Glomerular endothelial cell (primary cell): ENCODE results near the gene CYP4F2. TPM values are rescaled to one million over a fixed set of nuclear protein-coding genes. Genes with fewer than 3 reads are reported as not detected.
"Not testable (repeated sequence)": the region's sequence is repeated elsewhere in the genome, so short reads cannot be mapped to it uniquely, and the experiment has no call there.

Experiments used
- DNase-seq: peaks from one replicate; pipeline ENCODE4 v3.0.0-alpha.2; 2011; ENCODE audit warnings: low read depth, low spot score; ENCODE audit errors: extremely low read depth
- total RNA-seq: library from RNA; depleted of rRNA; stranded (reverse); fragments of >200 nt; gene quantifications from 2 replicates; pipeline ENCODE4 v1.2.3, GENCODE V29; 2015

The CYP4F2 gene
- total RNA-seq, 1 donor from 2014 or later = not detected

DNA sequence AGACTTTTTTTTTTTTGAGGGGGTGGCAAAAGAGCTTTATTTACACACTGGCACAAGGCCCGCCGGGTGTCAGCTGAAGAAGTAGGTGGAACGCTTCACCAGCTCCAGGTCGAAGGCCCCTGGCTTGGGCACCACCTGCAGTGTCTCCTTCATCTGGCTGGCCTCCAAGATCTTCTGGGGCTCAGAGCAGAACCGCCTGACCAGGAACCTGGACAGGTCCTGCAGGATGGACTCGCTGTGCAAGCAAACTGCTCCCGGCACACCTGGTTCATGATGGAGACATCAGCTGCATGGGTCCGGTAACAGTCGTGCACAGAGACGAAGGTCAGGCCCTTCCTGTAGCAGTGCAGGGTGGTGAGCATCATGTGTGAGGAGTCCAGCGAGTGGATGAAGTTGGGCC lies 4.4 kb upstream of the CYP4F2 start:
- no peak for DNase-seq

DNA sequence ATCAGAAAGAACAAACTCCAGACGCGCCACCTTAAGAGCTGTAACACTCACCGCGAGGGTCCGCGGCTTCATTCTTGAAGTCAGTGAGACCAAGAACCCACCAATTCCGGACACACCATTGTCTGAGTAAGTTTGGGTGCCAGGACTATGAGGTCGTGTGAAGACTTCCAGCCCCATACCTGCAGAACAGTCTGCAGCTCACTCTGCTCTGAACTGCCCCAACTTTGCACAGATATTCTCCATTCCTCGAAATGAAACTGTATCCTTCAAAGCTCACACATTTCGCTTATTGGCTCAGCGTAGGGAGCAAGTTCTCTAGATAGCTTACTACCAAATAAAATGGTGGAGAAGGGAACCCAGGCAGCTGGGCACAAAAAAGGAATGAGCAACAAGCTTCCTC lies 2.6 kb upstream of the CYP4F2 start:
- DNase-seq = no peak

DNA sequence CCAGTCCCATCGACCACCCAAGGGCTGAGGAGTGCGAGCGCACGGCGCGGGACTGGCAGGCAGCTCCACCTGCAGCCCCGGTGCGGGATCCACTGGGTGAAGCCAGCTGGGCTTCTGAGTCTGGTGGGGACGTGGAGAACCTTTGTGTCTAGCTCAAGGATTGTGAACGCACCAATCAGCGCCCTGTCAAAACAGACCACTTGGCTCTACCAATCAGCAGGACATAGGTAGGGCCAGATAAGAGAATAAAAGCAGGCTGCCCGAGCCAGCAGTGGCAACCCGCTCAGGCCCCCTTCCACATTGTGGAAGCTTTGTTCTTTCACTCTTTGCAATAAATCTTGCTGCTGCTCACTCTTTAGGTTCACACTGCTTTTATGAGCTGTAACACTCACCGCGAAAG lies 2.2 kb upstream of the CYP4F2 start:
- DNase-seq = not testable (repeated sequence)

DNA sequence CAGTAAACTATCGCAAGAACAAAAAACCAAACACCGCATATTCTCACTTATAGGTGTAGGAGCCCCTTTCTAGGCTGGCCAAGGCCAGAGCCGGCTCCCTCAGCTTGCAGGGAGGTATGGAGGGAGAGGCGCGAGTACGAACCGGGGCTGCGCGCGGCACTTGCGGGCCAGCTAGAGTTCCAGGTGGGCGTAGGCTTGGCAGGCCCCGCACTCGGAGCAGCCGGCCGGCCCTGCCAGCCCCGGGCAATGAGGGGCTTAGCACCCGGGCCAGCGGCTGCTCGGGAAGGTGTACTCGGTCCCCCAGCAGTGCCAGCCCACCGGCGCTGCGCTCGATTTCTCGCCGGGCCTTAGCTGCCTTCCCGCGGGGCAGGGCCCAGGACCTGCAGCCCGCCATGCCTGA lies 1.7 kb upstream of the CYP4F2 start:
- DNase-seq = not testable (repeated sequence)

- DNase-seq = no peak
These were observed 692 bp downstream of the CYP4F2 start for GRCh38 chr19:15897026-15897737.

DNA sequence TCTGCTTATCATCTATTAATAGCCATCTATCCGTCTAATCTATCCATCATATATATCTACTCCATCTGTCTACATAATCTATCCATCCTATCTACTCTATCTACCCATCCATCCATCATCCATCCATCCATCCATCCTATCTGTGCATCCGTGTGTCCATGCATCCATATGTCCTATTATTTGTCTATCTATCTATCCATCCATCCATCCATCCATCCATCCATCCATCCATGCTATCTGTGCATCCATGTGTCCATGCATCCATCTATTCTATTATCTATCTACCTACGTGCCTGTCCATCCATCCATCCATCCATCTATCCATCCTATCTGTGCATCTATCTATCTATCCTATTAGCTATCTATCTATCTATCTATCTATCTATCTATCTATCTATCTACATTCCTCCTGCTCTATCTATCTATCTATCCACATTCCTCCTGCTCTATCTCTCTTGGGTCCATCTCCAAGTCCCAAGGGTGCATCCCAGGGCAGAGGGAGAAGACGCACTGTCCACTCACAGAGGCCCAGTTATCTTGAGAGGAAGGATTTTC lies 1.9 kb downstream of the CYP4F2 start:
- no peak for DNase-seq

DNA sequence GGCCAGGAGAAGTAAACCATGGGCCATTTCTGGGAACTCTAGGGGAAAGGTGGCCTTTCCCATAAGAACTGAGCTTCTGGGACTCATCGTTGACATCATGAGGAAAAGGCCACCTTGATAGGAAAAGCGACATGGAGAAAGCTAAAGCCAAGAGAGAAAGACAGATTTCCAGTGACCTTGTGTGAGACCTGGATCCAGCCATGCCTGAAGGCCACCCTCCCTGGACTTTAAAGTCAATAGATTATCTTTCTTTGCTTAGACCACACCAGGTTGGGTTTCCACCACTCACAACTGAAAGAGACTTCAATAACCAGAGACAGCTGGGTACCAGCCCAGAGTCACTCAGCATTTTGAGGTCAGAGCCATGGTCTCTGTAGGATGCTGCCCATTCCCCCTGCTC lies 3.5 kb downstream of the CYP4F2 start:
- DNase-seq = no peak

DNA sequence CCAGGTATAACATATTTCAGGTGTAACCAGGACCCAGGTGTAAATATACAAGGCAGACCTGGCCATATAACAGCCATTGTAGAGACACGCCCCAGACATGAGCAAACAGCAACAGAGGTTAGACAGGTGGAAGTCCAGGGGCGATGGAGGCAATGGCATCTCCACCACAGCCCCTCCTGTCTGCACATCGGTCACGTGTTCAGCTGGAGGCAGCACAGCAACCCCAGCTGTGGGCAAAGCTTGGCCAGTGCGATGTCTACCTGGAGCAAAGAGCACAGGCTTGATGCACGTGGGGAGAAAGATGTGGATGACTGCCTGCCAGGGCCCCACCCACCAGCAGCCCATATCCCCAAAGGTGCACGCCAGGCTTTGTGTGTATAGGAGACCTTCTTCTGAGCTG lies 4.4 kb downstream of the CYP4F2 start:
- DNase-seq = no peak

- no peak for DNase-seq
These were observed 5.9 kb downstream of the CYP4F2 start for GRCh38 chr19:15892012-15892411.

DNA sequence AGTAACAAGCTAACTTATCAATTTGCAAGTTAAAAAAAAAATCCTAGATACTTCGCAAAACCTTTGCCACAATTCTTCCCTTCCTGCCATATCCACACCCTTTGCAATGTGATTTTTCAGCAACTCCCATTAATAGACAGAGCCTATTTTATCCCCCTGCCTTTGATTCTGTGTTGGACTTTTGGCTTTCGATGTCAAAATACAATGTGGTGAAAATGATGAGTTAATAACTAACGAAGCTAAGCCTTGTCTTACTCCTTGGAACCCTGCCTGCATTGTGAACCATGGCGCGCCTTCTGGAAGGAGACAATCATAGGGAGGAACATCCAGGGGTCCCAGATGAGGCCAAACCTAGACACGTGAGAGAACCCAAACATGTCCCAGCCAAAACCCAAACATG lies 6.4 kb downstream of the CYP4F2 start:
- no peak for DNase-seq

DNA sequence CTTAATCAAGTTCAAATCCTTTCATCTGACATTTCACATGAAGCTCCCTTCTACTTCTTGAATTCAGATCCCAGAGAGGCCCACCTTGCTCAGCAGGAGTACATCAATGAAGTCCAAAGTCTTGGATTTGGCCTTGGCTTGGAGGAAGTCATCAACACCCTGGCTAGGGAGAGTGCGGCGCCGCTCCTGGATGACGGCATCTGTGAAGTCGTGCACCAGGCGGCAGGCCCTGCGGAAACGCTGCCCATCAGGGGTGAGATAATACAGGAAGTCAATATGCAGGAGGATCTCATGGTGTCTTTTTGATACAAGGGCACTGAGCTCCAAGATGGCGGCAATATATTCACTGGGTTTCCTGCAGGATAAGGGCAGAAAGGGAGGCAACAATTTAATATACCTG lies 8.5 kb downstream of the CYP4F2 start:
- not testable (repeated sequence) for DNase-seq

GRCh38 chr19:15885919-15886318 lies 12.0 kb downstream of the CYP4F2 start:
- no peak for DNase-seq

DNA sequence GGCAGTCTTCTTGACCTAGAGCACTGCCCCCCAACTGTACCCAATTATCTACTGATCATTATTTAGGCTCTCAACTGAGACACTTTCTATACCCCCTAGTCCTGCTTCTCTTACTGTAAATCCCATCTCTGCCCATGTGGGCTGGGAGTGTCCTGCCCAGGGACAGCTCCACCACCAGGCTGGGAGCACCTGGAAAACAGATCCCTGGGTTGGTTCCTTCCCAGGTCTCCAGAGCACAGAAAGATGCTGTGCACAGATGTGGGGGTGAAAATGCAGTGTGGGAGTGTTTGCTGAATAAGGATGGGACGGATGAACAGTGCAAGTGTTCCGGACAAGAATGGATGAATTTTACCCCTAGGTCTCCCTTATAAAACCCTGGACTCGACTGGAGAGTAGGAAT lies 12.7 kb downstream of the CYP4F2 start:
- no peak for DNase-seq

DNA sequence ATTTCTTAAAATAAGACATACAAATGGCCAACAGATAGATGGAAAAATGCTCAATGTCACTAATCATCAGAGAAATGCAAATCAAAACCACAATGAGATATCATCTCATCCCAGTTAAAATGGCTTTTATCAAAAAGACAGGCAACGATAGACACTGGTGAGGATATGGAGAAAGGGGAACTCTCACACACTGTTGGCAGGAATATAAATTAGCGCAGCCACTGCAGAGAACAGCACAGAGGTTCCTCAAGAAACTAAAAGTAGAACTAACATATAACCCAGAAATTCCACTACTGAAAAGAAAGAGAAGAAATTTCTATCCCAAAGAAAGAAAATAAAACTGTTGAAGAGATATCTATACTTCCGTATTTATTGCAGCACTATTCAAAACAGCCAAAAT lies 14.5 kb downstream of the CYP4F2 start:
- DNase-seq = not testable (repeated sequence)

DNA sequence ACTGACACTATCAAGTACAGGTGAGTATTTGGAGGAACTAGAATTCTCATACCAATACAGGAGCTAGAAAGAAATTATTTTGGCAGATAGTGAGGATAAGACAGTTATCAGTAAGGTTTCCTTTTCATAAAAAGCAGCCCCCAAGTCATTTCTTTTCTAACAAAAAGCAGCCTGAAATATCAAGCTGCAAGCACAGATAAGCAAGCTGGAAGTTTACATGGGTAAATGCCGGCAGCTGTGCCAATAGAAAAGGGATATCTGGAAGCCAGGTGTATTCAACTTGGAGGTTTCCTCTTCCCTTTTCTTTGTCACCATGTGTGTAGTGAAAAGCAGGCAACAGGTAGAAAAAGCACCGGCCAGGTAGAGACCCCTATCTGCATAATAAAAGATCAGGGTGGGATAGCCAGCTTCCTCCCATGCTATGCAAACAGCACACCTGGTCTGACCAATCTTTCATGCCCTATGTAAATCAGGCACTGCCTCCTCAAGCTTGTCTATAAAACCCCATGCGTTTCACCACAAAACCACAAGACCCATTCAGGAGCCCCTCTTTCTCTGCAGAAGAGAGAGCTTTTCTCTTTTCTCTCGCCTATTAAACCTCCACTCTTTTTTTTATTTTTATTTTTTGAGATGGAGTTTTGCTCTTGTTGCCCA lies 22.9 kb downstream of the CYP4F2 start:
- DNase-seq = no peak

DNA sequence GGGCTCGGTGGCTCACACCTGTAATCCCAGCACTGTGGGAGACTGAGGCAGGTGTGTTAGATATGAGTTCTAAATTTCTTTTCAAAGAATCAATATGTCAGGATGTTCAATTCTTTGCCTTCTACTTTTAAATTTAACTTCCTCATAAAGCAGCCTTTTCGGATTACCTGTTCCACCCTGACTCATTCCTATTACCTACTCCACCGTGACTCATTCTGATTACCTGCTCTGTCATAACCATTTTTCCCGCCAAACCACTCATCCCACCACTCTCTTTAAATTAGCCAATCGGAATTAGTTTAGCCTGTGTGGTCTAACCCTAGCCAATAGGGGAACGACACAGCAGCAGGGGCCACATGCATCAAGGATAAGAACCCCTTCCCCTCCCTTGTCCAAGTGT lies 24.1 kb downstream of the CYP4F2 start:
- not testable (repeated sequence) for DNase-seq

- DNase-seq = no peak
These were observed 26.3 kb downstream of the CYP4F2 start for GRCh38 chr19:15871570-15871969.

DNA sequence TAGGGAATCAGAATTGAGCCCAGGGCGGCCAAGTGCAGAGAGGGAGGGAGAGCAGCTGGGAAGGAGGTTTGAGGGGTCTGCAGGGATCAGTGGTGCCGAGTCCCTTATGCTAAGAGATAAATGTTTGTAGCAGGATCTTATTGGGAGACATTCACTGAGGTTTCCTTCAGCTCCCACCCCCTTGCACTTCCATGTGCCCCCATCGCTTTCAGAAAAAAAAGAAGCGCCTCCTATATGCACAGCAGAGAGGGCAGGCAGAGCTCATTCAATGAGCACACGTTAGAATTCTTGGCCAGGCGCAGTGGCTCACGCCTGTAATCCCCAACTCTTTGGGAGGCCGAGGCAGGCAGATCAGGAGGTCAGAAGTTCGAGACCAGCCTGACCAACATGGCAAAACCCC lies 28.0 kb downstream of the CYP4F2 start:
- no peak for DNase-seq

GRCh38 chr19:15869109-15869555 lies 28.7 kb downstream of the CYP4F2 start:
- no peak for DNase-seq

- DNase-seq = no peak
These were observed 31.2 kb downstream of the CYP4F2 start for GRCh38 chr19:15866636-15867035.

GRCh38 chr19:15864824-15865223 lies 33.0 kb downstream of the CYP4F2 start:
- no peak for DNase-seq

- DNase-seq = no peak
These were observed 34.6 kb downstream of the CYP4F2 start for GRCh38 chr19:15863272-15863671.
